NT2/D1 (cell line): Measurements from ENCODE around the gene TPCN1.
A peak's percentile ranks its signal among the peaks of the same experiment; 100 is the strongest.

ENCODE experiments used
- DNase-seq: peaks from one replicate; pipeline ENCODE4 v3.0.0-alpha.2; 2011; ENCODE audit warnings: low read depth, low spot score
- H3K27me3 ChIP-seq: 2 replicates; pipeline ENCODE4 v1.6.0; 2011; ENCODE audit warnings: mild to moderate bottlenecking; ENCODE audit not compliant: insufficient read length, insufficient read depth
- H3K36me3 ChIP-seq: 2 replicates; pipeline ENCODE4 v1.6.1; 2011; ENCODE audit warnings: mild to moderate bottlenecking, low read length, mixed read lengths; ENCODE audit not compliant: insufficient read depth, insufficient read length
- H3K4me1 ChIP-seq: 2 replicates; pipeline ENCODE4 v1.5.1; 2011; ENCODE audit not compliant: insufficient read depth, insufficient read length
- H3K4me3 ChIP-seq: 2 replicates; pipeline ENCODE4 v1.5.1; 2011; ENCODE audit warnings: low read depth; ENCODE audit not compliant: insufficient read length
- H3K9ac ChIP-seq: 2 replicates; pipeline ENCODE4 v1.6.0; 2011; ENCODE audit warnings: low read depth; ENCODE audit not compliant: insufficient read length
- H3K9me3 ChIP-seq: 2 replicates; pipeline ENCODE4 v1.5.1; 2011; ENCODE audit warnings: mild to moderate bottlenecking, low read length; ENCODE audit not compliant: insufficient read depth
- SUZ12 ChIP-seq: IDR thresholded peaks from 2 replicates; pipeline ENCODE4 v1.6.1; 2011; ENCODE audit not compliant: insufficient read length, insufficient read depth; ENCODE audit errors: extremely low read depth
- YY1 ChIP-seq: IDR thresholded peaks from 2 replicates; pipeline ENCODE4 v1.6.1; 2011; ENCODE audit not compliant: insufficient read length, insufficient read depth
- ZNF274 ChIP-seq: IDR thresholded peaks from 2 replicates; pipeline ENCODE4 v1.6.1; 2011; ENCODE audit warnings: mild to moderate bottlenecking, low read depth, low read length

The TPCN1 gene

GRCh38 chr12:113296557-113297213 is 75.4 kb downstream of the TPCN1 start:
- no peak for DNase-seq
- Histone ChIP-seq H3K27me3 (no peaks in the 10 kb centered on the region), H3K4me1 (peaks cover 30% of the 10 kb centered on the region), H3K4me3 (no peak overlapping the region), H3K36me3 (peaks cover 71% of the 10 kb centered on the region), H3K9ac (no peak overlapping the region), H3K9me3 (peaks cover 9% of the 10 kb centered on the region; the same call in 1 of the 2 replicates)
- TF ChIP-seq YY1 (no peak), ZNF274 (no peak), SUZ12 (no peak)

- Histone ChIP-seq H3K4me3 (no peak overlapping the region), H3K9me3 (peaks cover 9% of the 10 kb centered on the region; the same call in 1 of the 2 replicates), H3K9ac (no peak overlapping the region), H3K4me1 (peaks cover 30% of the 10 kb centered on the region), H3K27me3 (no peaks in the 10 kb centered on the region), H3K36me3 (peaks cover 69% of the 10 kb centered on the region)
- DNase-seq, result no peak
- TF ChIP-seq SUZ12 (no peak), ZNF274 (no peak), YY1 (no peak)
Observed at GRCh38 chr12:113297214-113297587, 75.9 kb downstream of the TPCN1 start.

GRCh38 chr12:113297621-113298471 is 76.6 kb downstream of the TPCN1 start:
- Histone ChIP-seq H3K27me3 (no peaks in the 10 kb centered on the region), H3K36me3 (peaks cover 66% of the 10 kb centered on the region)
- DNase-seq, result no peak

GRCh38 chr12:113298472-113298817 is 77.2 kb downstream of the TPCN1 start:
- no peak for DNase-seq
- TF ChIP-seq SUZ12 (no peak), YY1 (no peak), ZNF274 (no peak)
- no peaks in the 10 kb centered on the region for H3K27me3 ChIP-seq

More at GRCh38 chr12:113297621-113298471, 76.6 kb downstream of the TPCN1 start:
- H3K9me3 ChIP-seq, result peaks cover 9% of the 10 kb centered on the region; the same call in 1 of the 2 replicates
- no peak overlapping the region for H3K9ac ChIP-seq
- no peak for TF ChIP-seq ZNF274
- H3K4me3 ChIP-seq, result no peak overlapping the region
- H3K4me1 ChIP-seq, result peaks cover 37% of the 10 kb centered on the region

GRCh38 chr12:113298861-113299545 is 77.7 kb downstream of the TPCN1 start:
- Histone ChIP-seq H3K27me3 (no peaks in the 10 kb centered on the region), H3K9me3 (peaks cover 9% of the 10 kb centered on the region; the same call in 1 of the 2 replicates), H3K4me3 (no peak overlapping the region), H3K4me1 (peaks cover 43% of the 10 kb centered on the region), H3K36me3 (peaks cover 55% of the 10 kb centered on the region), H3K9ac (peak overlapping the region; percentile 67)
- no peak for TF ChIP-seq SUZ12
- TF ChIP-seq YY1, result no peak
- no peak for TF ChIP-seq ZNF274
- no peak for DNase-seq

More at GRCh38 chr12:113298472-113298817, 77.2 kb downstream of the TPCN1 start:
- peaks cover 40% of the 10 kb centered on the region for H3K4me1 ChIP-seq
- peaks cover 9% of the 10 kb centered on the region; the same call in 1 of the 2 replicates for H3K9me3 ChIP-seq
- no peak overlapping the region for H3K4me3 ChIP-seq
- peaks cover 60% of the 10 kb centered on the region for H3K36me3 ChIP-seq
- H3K9ac ChIP-seq, result no peak overlapping the region

- Histone ChIP-seq H3K9me3 (peaks cover 9% of the 10 kb centered on the region; the same call in 1 of the 2 replicates), H3K27me3 (no peaks in the 10 kb centered on the region), H3K9ac (peak overlapping the region; percentile 67), H3K4me1 (peaks cover 44% of the 10 kb centered on the region), H3K36me3 (peaks cover 48% of the 10 kb centered on the region), H3K4me3 (no peak overlapping the region)
- TF ChIP-seq YY1 (no peak), ZNF274 (no peak), SUZ12 (no peak)
- DNase-seq, result peak; percentile 73
Observed at GRCh38 chr12:113299619-113300237, 78.5 kb downstream of the TPCN1 start.

- Histone ChIP-seq H3K9me3 (peaks cover 9% of the 10 kb centered on the region; the same call in 1 of the 2 replicates), H3K4me1 (peaks cover 46% of the 10 kb centered on the region), H3K36me3 (peaks cover 44% of the 10 kb centered on the region), H3K9ac (no peak overlapping the region), H3K4me3 (no peak overlapping the region), H3K27me3 (no peaks in the 10 kb centered on the region)
- DNase-seq, result no peak
- TF ChIP-seq YY1 (no peak), SUZ12 (no peak), ZNF274 (no peak)
Observed at GRCh38 chr12:113301811-113302210, 80.5 kb downstream of the TPCN1 start.
